Neural cell (in vitro differentiated cells): ENCODE results near the gene PHLDA1.

ENCODE experiments used
- CTCF ChIP-seq: fragments of 450-650 bp; IDR thresholded peaks from 2 replicates; pipeline ENCODE4 v1.5.1; 2014; ENCODE audit warnings: antibody characterized with exemption, mild to moderate bottlenecking, moderate library complexity; ENCODE audit not compliant: poor library complexity, severe bottlenecking
- EP300 ChIP-seq: fragments of 450-650 bp; conservative IDR thresholded peaks from 2 replicates; pipeline ENCODE4 v1.6.1; 2014; ENCODE audit warnings: antibody characterized with exemption, mild to moderate bottlenecking, moderate library complexity; ENCODE audit not compliant: poor library complexity, severe bottlenecking
- EZH2 ChIP-seq: fragments of 200-600, 300-800 bp; shearing (Covaris generic), sonication (generic); IDR thresholded peaks from 2 replicates; pipeline ENCODE4 v1.6.1; 2014; ENCODE audit warnings: antibody characterized with exemption, low read length, borderline replicate concordance, mild to moderate bottlenecking; ENCODE audit not compliant: insufficient read depth, poor library complexity, severe bottlenecking
- POLR2AphosphoS5 ChIP-seq: IDR thresholded peaks from 2 replicates; pipeline ENCODE4 v1.6.1; 2012
- RAD21 ChIP-seq: fragments of 450-650 bp; conservative IDR thresholded peaks from 2 replicates; pipeline ENCODE4 v1.6.1; 2014; ENCODE audit warnings: antibody characterized with exemption, mild to moderate bottlenecking, moderate library complexity
- SMC3 ChIP-seq: fragments of 450-650 bp; conservative IDR thresholded peaks from 2 replicates; pipeline ENCODE4 v1.6.1; 2014; ENCODE audit warnings: antibody characterized with exemption, mild to moderate bottlenecking, moderate library complexity; ENCODE audit not compliant: poor library complexity
- TAF1 ChIP-seq: IDR thresholded peaks from 2 replicates; pipeline ENCODE4 v1.6.1; 2012; ENCODE audit warnings: low read depth
- TF ChIP-seq, protein P1 (sequence below): IDR thresholded peaks from 2 replicates; pipeline ENCODE4 v1.6.1; 2012; ENCODE audit warnings: borderline replicate concordance

- TF ChIP-seq CTCF = no peak
- TF ChIP-seq SMC3 = no peak
- no peak for TF ChIP-seq EP300
- no peak for TF ChIP-seq TAF1
- no peak for TF ChIP-seq POLR2AphosphoS5
- TF ChIP-seq EZH2 = no peak
- TF ChIP-seq, protein P1, sequence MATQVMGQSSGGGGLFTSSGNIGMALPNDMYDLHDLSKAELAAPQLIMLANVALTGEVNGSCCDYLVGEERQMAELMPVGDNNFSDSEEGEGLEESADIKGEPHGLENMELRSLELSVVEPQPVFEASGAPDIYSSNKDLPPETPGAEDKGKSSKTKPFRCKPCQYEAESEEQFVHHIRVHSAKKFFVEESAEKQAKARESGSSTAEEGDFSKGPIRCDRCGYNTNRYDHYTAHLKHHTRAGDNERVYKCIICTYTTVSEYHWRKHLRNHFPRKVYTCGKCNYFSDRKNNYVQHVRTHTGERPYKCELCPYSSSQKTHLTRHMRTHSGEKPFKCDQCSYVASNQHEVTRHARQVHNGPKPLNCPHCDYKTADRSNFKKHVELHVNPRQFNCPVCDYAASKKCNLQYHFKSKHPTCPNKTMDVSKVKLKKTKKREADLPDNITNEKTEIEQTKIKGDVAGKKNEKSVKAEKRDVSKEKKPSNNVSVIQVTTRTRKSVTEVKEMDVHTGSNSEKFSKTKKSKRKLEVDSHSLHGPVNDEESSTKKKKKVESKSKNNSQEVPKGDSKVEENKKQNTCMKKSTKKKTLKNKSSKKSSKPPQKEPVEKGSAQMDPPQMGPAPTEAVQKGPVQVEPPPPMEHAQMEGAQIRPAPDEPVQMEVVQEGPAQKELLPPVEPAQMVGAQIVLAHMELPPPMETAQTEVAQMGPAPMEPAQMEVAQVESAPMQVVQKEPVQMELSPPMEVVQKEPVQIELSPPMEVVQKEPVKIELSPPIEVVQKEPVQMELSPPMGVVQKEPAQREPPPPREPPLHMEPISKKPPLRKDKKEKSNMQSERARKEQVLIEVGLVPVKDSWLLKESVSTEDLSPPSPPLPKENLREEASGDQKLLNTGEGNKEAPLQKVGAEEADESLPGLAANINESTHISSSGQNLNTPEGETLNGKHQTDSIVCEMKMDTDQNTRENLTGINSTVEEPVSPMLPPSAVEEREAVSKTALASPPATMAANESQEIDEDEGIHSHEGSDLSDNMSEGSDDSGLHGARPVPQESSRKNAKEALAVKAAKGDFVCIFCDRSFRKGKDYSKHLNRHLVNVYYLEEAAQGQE = no peak
- TF ChIP-seq RAD21 = no peak
Observed at GRCh38 chr12:76072568-76072967, 41.0 kb upstream of the PHLDA1 start.
